PC-9 (cell line): Measurements from ENCODE around the gene MED12. TPM values are rescaled to one million over a fixed set of nuclear protein-coding genes. Genes with fewer than 3 reads are reported as not detected.

Experiments
- BruUV-seq: library from RNA; stranded (reverse); fragments of 400-500 nt; replicated peaks from 2 replicates; lab custom pipeline; 2021; lab: Mats Ljungman, UMichigan
- CTCF ChIA-PET: fragments of 300-600 bp; sonication (Branson Sonifier 250); formaldehyde crosslinking; loops from one replicate; lab custom pipeline; 2022; ENCODE audit warnings: antibody characterized with exemption; lab: Charles Lee
- POLR2A ChIA-PET: fragments of 300-600 bp; sonication (Branson Sonifier 250); formaldehyde crosslinking; loops from one replicate; lab custom pipeline; 2022; ENCODE audit warnings: antibody characterized with exemption; ENCODE audit not compliant: unreplicated experiment; lab: Charles Lee
- DNase-seq, 2 experiments: peaks; one replicate each; pipeline versions ENCODE4 v3.0.0 to v3.0.0-alpha.2; 2015 to 2022; ENCODE audit warnings: mixed read lengths in 1 of 2
- H2AFZ ChIP-seq: fragments of 200-600 bp; sonication (generic); 2 replicates; pipeline ENCODE4 v1.8.1; 2017; ENCODE audit warnings: antibody characterized with exemption
- H3F3A ChIP-seq: fragments of 200-600 bp; sonication (generic); 2 replicates; pipeline ENCODE4 v1.8.1; 2017; ENCODE audit warnings: antibody characterized with exemption, mild to moderate bottlenecking, low read depth; ENCODE audit not compliant: insufficient read depth
- H3K27ac ChIP-seq: fragments of 200-600 bp; sonication (generic); 2 replicates; pipeline ENCODE4 v1.6.1; 2016; ENCODE audit warnings: mixed run types
- H3K27me3 ChIP-seq: fragments of 200-600 bp; sonication (generic); 2 replicates; pipeline ENCODE4 v1.6.1; 2016; ENCODE audit warnings: low read depth, mixed run types; ENCODE audit not compliant: insufficient read depth
- H3K36me3 ChIP-seq: fragments of 200-600 bp; sonication (generic); 2 replicates; pipeline ENCODE4 v1.6.1; 2016; ENCODE audit warnings: low read depth, mixed run types
- H3K4me1 ChIP-seq: fragments of 200-600 bp; sonication (generic); replicated peaks from 2 replicates; pipeline ENCODE4 v1.6.1; 2016; ENCODE audit warnings: mixed run types; ENCODE audit not compliant: insufficient read depth
- H3K4me2 ChIP-seq: fragments of 200-600 bp; sonication (generic); 2 replicates; pipeline ENCODE4 v1.6.1; 2017; ENCODE audit warnings: mixed run types
- H3K4me3 ChIP-seq: fragments of 200-600 bp; sonication (generic); 2 replicates; pipeline ENCODE4 v1.6.1; 2016; ENCODE audit warnings: mixed run types
- H3K79me2 ChIP-seq: fragments of 200-600 bp; sonication (generic); 2 replicates; pipeline ENCODE4 v1.6.1; 2017; ENCODE audit warnings: low read depth, mixed run types
- H3K9me2 ChIP-seq: fragments of 200-600 bp; sonication (generic); 2 replicates; pipeline ENCODE4 v1.8.1; 2017; ENCODE audit warnings: mild to moderate bottlenecking; ENCODE audit not compliant: insufficient read depth
- H3K9me3 ChIP-seq: fragments of 200-600 bp; sonication (generic); 2 replicates; pipeline ENCODE4 v1.8.1; 2016; ENCODE audit warnings: low read depth; ENCODE audit not compliant: insufficient read depth
- H4K20me1 ChIP-seq: fragments of 200-600 bp; sonication (generic); 2 replicates; pipeline ENCODE4 v1.8.1; 2017; ENCODE audit not compliant: insufficient read depth
- CTCF ChIP-seq: fragments of 200-600 bp; sonication (generic); conservative IDR thresholded peaks from 2 replicates; pipeline ENCODE4 v1.6.1; 2017; ENCODE audit warnings: mixed run types, antibody characterized with exemption, mild to moderate bottlenecking, moderate library complexity
- EZH2 ChIP-seq: fragments of 200-600 bp; sonication (generic); IDR thresholded peaks from 2 replicates; pipeline ENCODE4 v1.8.0; 2017; ENCODE audit warnings: antibody characterized with exemption, low read depth
- intact Hi-C: fragments of 100-400 bp; cut with micrococcal nuclease; formaldehyde crosslinking; loops from one replicate; pipeline ENCODE4 v1.10.0; 2022; ENCODE audit not compliant: unreplicated experiment
- total RNA-seq: library from RNA; stranded (reverse); gene quantifications from 2 replicates; pipeline ENCODE4 v1.2.3, GENCODE V29; 2021

MED12 gene
- total RNA-seq, 1 experiment from 2014 or later = 51.6 TPM

DNA sequence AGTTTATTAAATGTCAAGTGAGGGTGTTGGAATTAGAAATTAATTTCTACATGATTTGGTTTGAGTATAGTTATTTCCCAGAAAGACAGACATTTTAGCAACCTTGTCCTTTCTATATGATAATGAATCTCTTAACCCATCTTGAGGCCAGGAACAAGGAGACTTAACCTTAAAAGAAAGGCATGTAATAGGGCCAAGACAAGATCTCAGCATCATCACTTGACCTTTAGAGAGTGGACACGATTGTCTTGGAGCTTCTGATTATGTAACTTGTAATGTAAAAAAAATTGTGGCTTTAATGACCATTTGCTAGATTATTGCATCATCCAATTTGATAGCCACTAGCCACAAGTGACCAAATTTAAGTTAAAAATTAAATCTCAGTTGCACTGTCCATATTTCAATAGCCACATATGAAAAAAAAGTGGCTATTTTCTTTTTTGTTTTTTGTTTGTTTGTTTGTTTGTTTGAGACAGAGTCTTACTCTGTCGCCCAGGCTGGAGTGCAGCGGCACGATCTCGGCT, 36.2 kb upstream of the MED12 start:
- Histone ChIP-seq H3K27me3 (no peaks in the 10 kb centered on the region), H3K4me3 (no peak overlapping the region), H3K27ac (no peak overlapping the region), H3K36me3 (no peaks in the 10 kb centered on the region), H4K20me1 (no peaks in the 10 kb centered on the region), H3K79me2 (no peaks in the 10 kb centered on the region), H3K4me2 (peak overlapping the region; percentile 49), H3K9me2 (no peaks in the 10 kb centered on the region), H3F3A (peaks cover 11% of the 10 kb centered on the region), H2AFZ (no peak overlapping the region), H3K4me1 (peaks cover 16% of the 10 kb centered on the region), H3K9me3 (no peaks in the 10 kb centered on the region)
- TF ChIP-seq CTCF = no peak
- TF ChIP-seq EZH2 = no peak
- no peak for DNase-seq
- intact Hi-C loops = no loop called here
- no TSS peak for BruUV-seq
- POLR2A ChIA-PET = no interaction called here
- CTCF ChIA-PET = no interaction called here

- no peak for TF ChIP-seq CTCF
- no peak for TF ChIP-seq EZH2
- H3K79me2 ChIP-seq = no peaks in the 10 kb centered on the region
- H3F3A ChIP-seq = peaks cover 11% of the 10 kb centered on the region
- no peaks in the 10 kb centered on the region for H4K20me1 ChIP-seq
- intact Hi-C loops = no loop called here
- H3K27me3 ChIP-seq = no peaks in the 10 kb centered on the region
- no peak overlapping the region for H3K4me2 ChIP-seq
- no TSS peak for BruUV-seq
- DNase-seq = no peak
- H3K9me2 ChIP-seq = no peaks in the 10 kb centered on the region
- H3K27ac ChIP-seq = no peak overlapping the region
- ChIA-PET POLR2A (no interaction called here), CTCF (no interaction called here)
- no peaks in the 10 kb centered on the region for H3K9me3 ChIP-seq
- H3K36me3 ChIP-seq = no peaks in the 10 kb centered on the region
- no peak overlapping the region for H2AFZ ChIP-seq
- H3K4me1 ChIP-seq = peaks cover 16% of the 10 kb centered on the region
- no peak overlapping the region for H3K4me3 ChIP-seq
These were observed 35.6 kb upstream of the MED12 start for GRCh38 chrX:71082822-71083221.

DNA sequence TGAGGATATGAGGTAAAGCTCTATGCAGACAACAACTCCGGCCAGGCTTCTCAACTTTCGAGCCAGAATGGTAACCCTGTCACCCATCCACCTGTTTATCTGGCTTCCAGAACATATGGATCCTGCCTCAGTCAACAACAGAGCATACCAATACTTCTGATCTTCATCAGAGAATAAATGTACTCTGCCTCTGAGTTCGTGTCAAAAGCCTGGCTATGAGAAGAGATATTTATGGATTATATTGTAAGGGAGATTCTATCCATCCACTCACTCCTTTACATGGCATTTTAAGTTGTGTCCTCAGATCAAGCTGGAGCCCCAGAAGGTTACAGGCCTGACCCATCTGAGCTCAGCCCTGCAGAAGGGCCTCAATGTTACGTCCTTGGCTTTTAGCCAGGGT, 32.5 kb upstream of the MED12 start:
- Histone ChIP-seq H3K4me2 (no peak overlapping the region), H3K79me2 (no peaks in the 10 kb centered on the region), H3K4me1 (peaks cover 16% of the 10 kb centered on the region), H4K20me1 (no peaks in the 10 kb centered on the region), H3K36me3 (no peaks in the 10 kb centered on the region), H3K27ac (no peak overlapping the region), H2AFZ (no peak overlapping the region), H3K9me3 (no peaks in the 10 kb centered on the region), H3K27me3 (no peaks in the 10 kb centered on the region), H3K4me3 (no peak overlapping the region), H3F3A (peaks cover 11% of the 10 kb centered on the region), H3K9me2 (no peaks in the 10 kb centered on the region)
- no peak for TF ChIP-seq EZH2
- TF ChIP-seq CTCF = no peak
- ChIA-PET CTCF (no interaction called here), POLR2A (no interaction called here)
- intact Hi-C loops = no loop called here
- no TSS peak for BruUV-seq
- no peak for DNase-seq
